DMS153 (cell line): ENCODE data around the gene KLHL21.

Experiments
- DNase-seq: peaks from one replicate; lab custom pipeline; 2025; lab: John Stamatoyannopoulos, UW

KLHL21 gene

GRCh38 chr1:6625584-6626149 is 23.0 kb upstream of the KLHL21 start:
- no peak for DNase-seq

GRCh38 chr1:6624710-6625583 is 22.3 kb upstream of the KLHL21 start, which contains the start of gene THAP3:
Gene THAP3 (plus strand): TSS chr1:6624868. CDS start chr1:6625219, 351 bp downstream.
- peak; percentile 51 for DNase-seq

GRCh38 chr1:6623269-6623965 is 20.7 kb upstream of the KLHL21 start:
- DNase-seq = no peak

GRCh38 chr1:6622396-6623152 is 19.9 kb upstream of the KLHL21 start:
- no peak for DNase-seq

- no peak for DNase-seq
Measured at GRCh38 chr1:6621429-6622391, 19.0 kb upstream of the KLHL21 start.

GRCh38 chr1:6619045-6619444 is 16.4 kb upstream of the KLHL21 start:
- DNase-seq = no peak

GRCh38 chr1:6614929-6615785 is 12.5 kb upstream of the KLHL21 start:
- no peak for DNase-seq

- no peak for DNase-seq
Measured at GRCh38 chr1:6614019-6614928, 11.6 kb upstream of the KLHL21 start.

GRCh38 chr1:6613361-6614018 is 10.8 kb upstream of the KLHL21 start, which contains the start of gene PHF13:
Gene PHF13 (plus strand): TSS chr1:6613731. CDS start chr1:6614067, 336 bp downstream.
- peak; percentile 98 for DNase-seq

GRCh38 chr1:6612641-6613360 is 10.1 kb upstream of the KLHL21 start:
- DNase-seq = no peak

GRCh38 chr1:6603915-6604558 is 1.4 kb upstream of the KLHL21 start:
- DNase-seq = peak; percentile 24

GRCh38 chr1:6603238-6603914 is 707 bp upstream of the KLHL21 start:
- no peak for DNase-seq

- no peak for DNase-seq
Measured at GRCh38 chr1:6601923-6602668, 573 bp downstream of the KLHL21 start.

GRCh38 chr1:6601049-6601922 is 1.4 kb downstream of the KLHL21 start:
- DNase-seq = no peak
